SKM-1 (cell line): ENCODE results near the gene TENM4.

Source experiments
- DNase-seq: peaks from one replicate; lab custom pipeline; 2025; ENCODE audit not compliant: unreplicated experiment; lab: John Stamatoyannopoulos, UW

The TENM4 gene

DNA sequence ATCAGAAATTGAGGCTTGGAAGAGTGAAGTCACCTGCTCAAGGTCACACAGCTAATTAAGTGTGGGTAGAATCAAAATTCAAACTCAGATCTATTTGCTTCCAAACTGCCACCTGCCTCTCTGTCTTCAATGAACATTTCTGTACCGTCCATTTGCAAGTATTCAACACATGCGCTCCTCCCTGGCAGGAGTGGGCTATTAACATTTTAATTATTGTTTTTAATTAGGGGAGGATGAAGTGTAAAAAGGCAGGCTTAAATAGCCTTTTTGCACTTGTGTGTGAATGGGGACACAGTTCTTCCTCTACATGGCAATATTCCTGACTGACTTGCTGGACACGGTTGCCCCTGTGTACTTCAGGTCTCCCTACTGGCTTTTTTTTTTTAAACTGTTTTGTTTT, 751.7 kb downstream of the TENM4 start:
- DNase-seq: no peak

- no peak for DNase-seq
These were observed 752.4 kb downstream of the TENM4 start for GRCh38 chr11:78688460-78688859.

GRCh38 chr11:78685156-78685555, 755.7 kb downstream of the TENM4 start:
- DNase-seq: no peak

DNA sequence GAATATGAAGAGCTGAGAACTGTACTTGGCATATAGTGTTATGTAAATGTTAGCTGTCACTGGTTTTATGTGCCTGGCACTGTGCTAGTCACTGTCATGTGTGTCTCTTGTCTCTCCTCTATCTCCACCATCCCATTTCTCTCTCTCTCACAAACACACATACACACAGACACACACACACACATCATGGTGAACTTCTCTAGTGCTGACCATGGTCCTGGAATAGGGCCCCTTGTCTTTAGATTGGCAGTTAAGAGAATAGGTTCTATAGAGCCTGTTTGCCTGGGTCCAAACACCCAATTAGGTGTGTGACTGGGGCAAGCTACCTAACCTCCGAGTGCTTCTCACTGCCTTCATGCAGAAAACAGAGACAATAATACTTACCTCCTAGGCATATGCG, 756.5 kb downstream of the TENM4 start:
- no peak for DNase-seq

GRCh38 chr11:78683774-78684173, 757.1 kb downstream of the TENM4 start:
- no peak for DNase-seq

DNA sequence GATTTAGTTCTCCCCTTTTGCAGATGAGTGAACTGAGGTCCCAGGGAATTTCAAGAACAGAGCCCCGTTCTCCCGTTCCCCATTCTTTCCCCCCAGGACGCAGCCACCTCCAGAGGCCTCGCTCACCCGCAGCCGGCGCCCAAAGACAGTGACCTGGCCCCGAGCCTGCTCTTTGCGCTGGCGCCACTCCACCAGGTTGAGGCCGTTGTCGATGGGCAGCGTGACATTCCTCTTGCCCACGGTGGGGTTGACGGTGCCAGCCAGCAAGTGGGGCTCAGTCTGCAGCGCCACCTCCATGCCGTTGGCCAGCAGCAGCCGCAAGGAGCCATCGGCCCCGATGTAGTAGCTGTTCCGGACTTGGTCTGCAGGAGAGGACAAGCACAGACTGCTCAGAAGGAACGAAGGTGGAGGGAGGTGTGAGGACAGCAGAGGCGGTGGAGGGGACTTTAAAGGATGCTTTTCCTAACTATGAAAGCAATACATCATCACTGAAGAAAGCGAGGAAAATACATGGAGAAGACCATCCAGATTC, 764.7 kb downstream of the TENM4 start:
- DNase-seq: no peak

DNA sequence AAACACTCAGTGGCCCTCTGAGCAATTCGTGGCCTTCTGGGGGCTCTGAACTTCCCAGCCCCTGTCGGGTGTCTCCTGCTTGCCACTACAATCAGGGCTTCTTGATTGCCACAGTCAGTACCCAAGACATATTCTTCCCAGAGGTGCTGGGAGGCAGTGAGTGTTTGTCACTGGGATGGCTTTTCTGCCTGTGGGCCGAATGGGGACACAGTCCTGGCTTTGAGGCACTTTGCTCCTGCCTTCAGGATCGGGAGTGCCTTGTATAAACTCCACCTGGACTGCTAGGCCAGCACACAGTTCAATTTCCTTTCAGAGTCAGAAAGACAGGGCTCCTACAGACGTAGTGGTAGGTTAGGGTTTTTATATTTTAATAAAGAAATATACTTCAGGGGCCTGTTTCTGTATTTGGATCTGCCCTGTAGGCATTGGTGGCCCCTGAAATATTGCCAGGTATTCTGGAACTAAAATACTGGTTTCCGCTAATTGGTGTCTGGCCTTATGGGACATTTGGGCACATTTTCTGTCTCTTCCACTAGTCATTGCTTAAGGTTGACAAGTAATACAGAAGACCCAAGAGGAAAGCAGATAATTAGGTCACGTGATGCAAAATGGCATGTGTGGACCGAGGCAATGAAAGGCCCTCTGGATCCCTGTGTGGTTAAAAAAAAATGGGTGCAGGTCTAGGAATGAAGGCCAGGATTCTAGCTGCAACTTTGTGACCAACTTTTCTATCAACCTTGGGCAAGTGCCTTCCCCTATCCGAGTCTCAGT, 767.8 kb downstream of the TENM4 start:
- DNase-seq: no peak

GRCh38 chr11:78669249-78669648, 771.6 kb downstream of the TENM4 start:
- no peak for DNase-seq

GRCh38 chr11:78667461-78667860, 773.4 kb downstream of the TENM4 start:
- DNase-seq: no peak

- no peak for DNase-seq
These were observed 774.1 kb downstream of the TENM4 start for GRCh38 chr11:78666675-78667160.

DNA sequence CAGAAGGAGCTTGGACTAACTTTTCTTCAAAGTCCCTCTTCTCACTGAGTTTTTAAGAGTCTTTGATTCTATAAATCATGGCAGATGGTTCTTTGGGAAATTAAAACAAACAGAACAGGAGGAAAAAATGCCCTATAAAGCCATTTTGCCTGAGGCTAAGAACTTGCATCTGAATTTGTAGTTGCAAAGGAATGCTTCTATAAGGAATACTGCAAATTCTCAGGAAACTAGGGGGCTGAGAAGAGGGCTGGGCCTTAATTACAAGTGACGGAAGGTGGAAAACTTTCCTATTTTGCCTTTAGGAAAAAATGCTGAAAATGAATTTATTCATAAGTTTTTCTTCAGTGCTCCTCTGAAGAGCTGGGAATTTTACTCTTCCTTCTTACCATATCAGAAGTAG, 776.2 kb downstream of the TENM4 start:
- DNase-seq: no peak

DNA sequence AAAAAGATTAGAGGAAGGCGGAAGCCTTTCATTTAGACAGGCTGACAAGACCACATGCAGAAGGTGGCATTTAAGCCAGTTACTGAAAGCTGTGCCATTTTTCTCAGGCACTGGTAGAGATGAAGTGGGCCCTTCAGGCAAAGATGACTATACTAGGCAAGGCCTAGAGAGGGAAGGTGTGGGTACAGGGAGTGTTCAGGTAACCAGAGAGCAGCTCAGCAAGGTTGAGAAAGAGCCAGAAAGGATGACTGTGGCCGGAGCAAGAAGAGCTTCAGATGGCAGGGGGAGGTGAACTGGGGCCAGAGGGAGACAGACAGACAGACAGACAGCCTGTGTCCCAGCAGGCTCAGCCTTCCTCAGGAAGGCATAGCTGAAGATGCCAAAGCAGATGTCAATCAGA, 778.0 kb downstream of the TENM4 start:
- DNase-seq: no peak

GRCh38 chr11:78660471-78660870, 780.4 kb downstream of the TENM4 start:
- no peak for DNase-seq

- no peak for DNase-seq
These were observed 781.2 kb downstream of the TENM4 start for GRCh38 chr11:78659326-78660270.

DNA sequence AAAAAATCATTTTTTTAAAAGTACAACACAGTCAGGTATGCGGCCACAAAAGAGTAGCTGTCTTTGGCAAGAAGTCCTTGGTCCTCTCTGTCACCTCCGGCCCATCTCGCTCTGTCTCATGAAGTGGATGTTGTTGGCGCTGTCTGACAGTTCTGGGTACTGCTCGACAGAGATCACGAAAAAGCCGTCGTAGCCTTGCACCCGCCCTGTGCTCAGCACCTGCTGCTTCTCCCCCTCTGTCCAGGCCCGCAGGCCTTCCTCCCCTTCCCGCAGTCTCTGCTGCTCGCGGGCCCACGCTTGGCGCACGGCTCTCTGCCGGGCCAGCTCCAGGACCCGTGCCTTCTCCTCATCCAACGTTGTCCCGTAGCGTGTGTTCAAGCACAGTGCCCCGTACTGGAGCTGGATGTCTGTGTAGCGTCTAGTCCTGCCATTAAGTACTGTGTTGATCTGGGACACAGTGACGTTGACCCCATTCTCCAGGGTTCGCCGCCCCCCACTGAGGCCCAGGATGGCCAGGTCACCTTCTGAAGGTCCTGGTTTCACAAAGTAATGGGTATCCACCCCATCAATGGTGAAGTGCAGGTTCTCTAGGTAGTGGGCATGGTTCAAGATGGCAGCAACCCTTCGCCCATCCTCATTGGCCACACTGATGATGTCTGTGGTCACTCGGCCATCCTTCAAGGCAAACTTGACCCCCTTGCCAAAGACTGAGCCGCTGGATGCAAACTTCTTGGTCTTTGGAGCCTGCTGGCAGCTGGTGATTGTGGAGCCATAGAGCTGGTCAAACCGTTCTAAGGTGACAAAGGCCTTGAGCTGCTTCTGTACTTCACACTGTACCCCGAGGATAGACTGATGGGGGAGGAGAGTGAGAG, 782.6 kb downstream of the TENM4 start:
- no peak for DNase-seq

- DNase-seq: no peak
These were observed 783.4 kb downstream of the TENM4 start for GRCh38 chr11:78657441-78657840.

GRCh38 chr11:78656984-78657383, 783.8 kb downstream of the TENM4 start:
- DNase-seq: no peak

GRCh38 chr11:78656327-78656726, 784.5 kb downstream of the TENM4 start:
- DNase-seq: no peak

- DNase-seq: no peak
These were observed 785.3 kb downstream of the TENM4 start for GRCh38 chr11:78655561-78655960.

- no peak for DNase-seq
These were observed 786.0 kb downstream of the TENM4 start for GRCh38 chr11:78654866-78655265.

GRCh38 chr11:78654071-78654470, 786.8 kb downstream of the TENM4 start:
- DNase-seq: no peak
